Colonic mucosa (tissue), 4 donors: Measurements from ENCODE around the gene RXFP4. TPM values are rescaled to one million over a fixed set of nuclear protein-coding genes. Genes with fewer than 3 reads are reported as not detected.

Experiments
- DNase-seq: peaks from one replicate; pipeline ENCODE4 v3.0.0-alpha.2; 2020
- H3K27ac ChIP-seq: fragments of 200-600 bp; one replicate; pipeline ENCODE4 v1.8.0; 2021
- H3K27me3 ChIP-seq: fragments of 200-600 bp; one replicate; pipeline ENCODE4 v1.8.0; 2021
- H3K36me3 ChIP-seq: fragments of 200-600 bp; one replicate; pipeline ENCODE4 v1.8.0; 2021
- H3K4me1 ChIP-seq: fragments of 200-600 bp; one replicate; pipeline ENCODE4 v1.8.0; 2021; ENCODE audit warnings: mild to moderate bottlenecking
- H3K4me3 ChIP-seq: fragments of 200-600 bp; one replicate; pipeline ENCODE4 v1.8.0; 2021
- H3K9ac ChIP-seq, 2 donors: one replicate each; pipeline ENCODE4 v1.7.0; 2013; ENCODE audit warnings: control low read depth in 2 of 2, low read depth in 2 of 2, low read length in 2 of 2
- H3K9me3 ChIP-seq: fragments of 200-600 bp; one replicate; pipeline ENCODE4 v1.8.0; 2021
- CTCF ChIP-seq: fragments of 200-600 bp; IDR thresholded peaks from one replicate; pipeline ENCODE4 v1.8.0; 2022; ENCODE audit warnings: antibody characterized with exemption, mild to moderate bottlenecking
- intact Hi-C: fragments of 100-400 bp; cut with DNase I; formaldehyde crosslinking; loops from one replicate; pipeline ENCODE4 v1.14.1; 2022
- total RNA-seq, 2 donors: library from RNA; stranded (reverse); fragmentation: NEBNext Ultra II Directional in 1 of 2; extraction: Animal tissue kit (Norgen Biotek cat#: 25700) in 1 of 2; gene quantifications; one replicate each; pipeline ENCODE4 v1.2.1, GENCODE V29; 2021
- donor health status: healthy.
- donor health status: DM: no; HTN: no; CAD: no.
- donor health status: DM: no; HTN: no; CAD: no.

Gene RXFP4
- total RNA-seq, 2 donors from 2014 or later, result 4.2 to 4.6 TPM

- peaks cover 4% of the 10 kb centered on the region for H3K4me1 ChIP-seq
- peak overlapping the region; percentile 87 for H3K27ac ChIP-seq
- H3K27me3 ChIP-seq, result no peaks in the 10 kb centered on the region
- H3K36me3 ChIP-seq, result no peaks in the 10 kb centered on the region
- no peak for DNase-seq
- no peak for TF ChIP-seq CTCF
- intact Hi-C loops, result no loop called here
- peak overlapping the region; percentile 87 for H3K4me3 ChIP-seq
- H3K9me3 ChIP-seq, result no peaks in the 10 kb centered on the region
- peak overlapping the region; percentile 90 to 93 for H3K9ac ChIP-seq
Measured at GRCh38 chr1:155976913-155977689, 35.7 kb downstream of the RXFP4 start.

DNA sequence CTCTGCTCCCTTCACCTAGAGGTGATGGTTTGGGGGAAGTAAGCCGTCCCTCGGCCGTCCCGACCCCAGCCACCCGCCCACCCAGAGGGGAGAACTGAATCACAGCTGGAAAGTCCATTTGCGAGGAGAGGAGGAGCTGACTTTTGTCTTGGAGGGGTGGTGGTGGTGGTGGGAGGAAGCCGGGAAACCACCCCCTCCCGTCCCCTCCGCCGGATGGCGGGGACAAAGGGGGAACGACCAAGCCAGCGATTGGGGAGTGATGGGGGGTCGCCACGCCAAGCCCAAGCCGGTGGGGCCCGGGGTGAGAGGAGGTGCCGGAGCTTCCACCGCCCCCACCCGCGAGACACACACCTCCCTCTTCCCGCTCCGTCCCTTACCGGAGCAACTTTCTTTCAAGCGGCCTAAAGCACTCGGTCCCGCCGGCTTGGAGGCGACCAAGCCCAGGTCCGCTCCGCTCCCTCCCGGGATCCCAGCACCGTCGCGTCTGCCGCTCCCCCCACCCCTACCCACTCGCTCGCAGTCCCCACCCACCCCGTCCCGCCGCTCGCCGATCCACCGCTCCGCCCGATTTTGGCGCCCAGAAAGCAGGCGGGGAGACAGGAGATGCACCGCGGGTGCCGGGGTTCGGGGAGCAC lies 36.4 kb downstream of the RXFP4 start:
- intact Hi-C loops, result no loop called here
- H3K4me1 ChIP-seq, result peaks cover 4% of the 10 kb centered on the region
- no peak for TF ChIP-seq CTCF

DNA sequence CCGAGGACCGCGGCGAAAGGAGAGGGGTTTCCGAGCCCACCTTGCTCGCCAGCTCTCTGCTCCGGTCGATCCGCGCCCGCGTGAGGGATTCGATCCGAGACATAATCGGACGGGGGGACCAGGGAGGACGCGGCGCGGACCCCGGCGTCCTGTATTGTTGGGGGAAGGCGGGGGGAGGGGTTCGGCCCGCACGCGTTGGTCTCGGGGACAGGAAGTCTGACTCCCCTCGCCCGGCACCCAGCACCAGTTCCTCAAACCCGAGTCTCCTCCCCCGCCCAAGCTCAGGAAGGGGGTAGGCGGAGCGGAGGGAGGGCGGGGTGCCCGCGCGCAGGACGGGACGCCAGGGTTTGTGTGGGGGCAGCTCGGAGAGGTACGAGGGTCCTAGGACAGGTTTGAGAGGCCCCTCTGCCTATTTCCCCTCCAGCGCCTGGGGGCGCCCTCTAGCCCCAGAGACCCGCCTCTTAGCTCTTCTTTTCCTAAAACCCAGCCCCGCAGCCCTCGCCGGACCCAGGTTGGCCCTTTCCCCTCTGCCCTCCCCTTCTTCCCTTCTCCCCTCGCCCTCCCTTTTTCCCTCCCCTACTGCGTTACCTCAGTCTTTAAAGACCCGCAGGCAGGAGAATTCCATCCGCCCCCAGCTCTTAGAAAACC lies 37.0 kb downstream of the RXFP4 start, which contains the start of gene ARHGEF2:
Gene ARHGEF2, minus strand, starts transcription at position 223 of the 648 bp plus-strand sequence. Its CDS starts 120 bp downstream, at position 103.
- Histone ChIP-seq H3K36me3 (no peaks in the 10 kb centered on the region), H3K9me3 (no peaks in the 10 kb centered on the region), H3K4me1 (peaks cover 4% of the 10 kb centered on the region), H3K27ac (peak within 1 kb of the TSS; percentile 87), H3K9ac (peak within 1 kb of the TSS; percentile 90 to 93), H3K4me3 (peak within 1 kb of the TSS; percentile 87), H3K27me3 (no peaks in the 10 kb centered on the region)
- intact Hi-C loops, result no loop called here
- DNase-seq, result peak; percentile 92
- no peak for TF ChIP-seq CTCF

More for the DNA sequence above, 36.4 kb downstream of the RXFP4 start:
- Histone ChIP-seq H3K27me3 (no peaks in the 10 kb centered on the region), H3K9me3 (no peaks in the 10 kb centered on the region), H3K9ac (peak overlapping the region; percentile 90 to 93), H3K36me3 (no peaks in the 10 kb centered on the region), H3K27ac (peak overlapping the region; percentile 87), H3K4me3 (peak overlapping the region; percentile 87)
- DNase-seq, result peak; percentile 53

- Histone ChIP-seq H3K4me1 (peaks cover 4% of the 10 kb centered on the region), H3K27me3 (no peaks in the 10 kb centered on the region), H3K36me3 (no peaks in the 10 kb centered on the region), H3K9me3 (no peaks in the 10 kb centered on the region), H3K27ac (peak overlapping the region; percentile 87), H3K9ac (peak overlapping the region; percentile 90 to 93), H3K4me3 (peak overlapping the region; percentile 87)
- intact Hi-C loops, result no loop called here
- peak; percentile 73 for DNase-seq
- no peak for TF ChIP-seq CTCF
Measured at GRCh38 chr1:155978973-155979429, 37.6 kb downstream of the RXFP4 start.

- peak overlapping the region; percentile 90 to 93 for H3K9ac ChIP-seq
Measured at GRCh38 chr1:155979597-155980343, 38.3 kb downstream of the RXFP4 start.

More at GRCh38 chr1:155979597-155980343, 38.3 kb downstream of the RXFP4 start:
- peak overlapping the region; percentile 87 for H3K4me3 ChIP-seq
- H3K9me3 ChIP-seq, result no peaks in the 10 kb centered on the region
- peaks cover 4% of the 10 kb centered on the region for H3K4me1 ChIP-seq
- H3K27me3 ChIP-seq, result no peaks in the 10 kb centered on the region
- H3K27ac ChIP-seq, result peak overlapping the region; percentile 87
- DNase-seq, result peak; percentile 51
- intact Hi-C loops, result no loop called here
- H3K36me3 ChIP-seq, result no peaks in the 10 kb centered on the region
- no peak for TF ChIP-seq CTCF
